Upper lobe of left lung (tissue), 4 donors: ENCODE measurements around the gene BCKDHA.

Experiments used
- EP300 ChIP-seq, 4 donors: sonication (generic); formaldehyde crosslinking; IDR thresholded peaks; one replicate each; pipeline ENCODE4 v1.5.1; 2017; ENCODE audit warnings: antibody characterized with exemption in 4 of 4, control low read depth in 2 of 4
- POLR2A ChIP-seq, 4 donors: fragments of 450-650 bp; IDR thresholded peaks; one replicate each; pipeline ENCODE4 v1.5.1; 2016 to 2017; ENCODE audit warnings: antibody characterized with exemption in 4 of 4, mild to moderate bottlenecking in 2 of 4
- POLR2AphosphoS5 ChIP-seq, 2 donors: sonication (generic); formaldehyde crosslinking; IDR thresholded peaks; one replicate each; pipeline ENCODE4 v1.5.1; 2017; ENCODE audit warnings: antibody characterized with exemption in 2 of 2
- TF ChIP-seq, protein P1 (sequence below), 6 experiments: fragments of 450-650 bp in 4 of 6; fragments of 200-600 bp in 2 of 6; sonication (generic) in 2 of 6; IDR thresholded peaks; one replicate each; pipeline ENCODE4 v1.5.1; 2016 to 2019; ENCODE audit warnings: antibody characterized with exemption in 6 of 6

DNA sequence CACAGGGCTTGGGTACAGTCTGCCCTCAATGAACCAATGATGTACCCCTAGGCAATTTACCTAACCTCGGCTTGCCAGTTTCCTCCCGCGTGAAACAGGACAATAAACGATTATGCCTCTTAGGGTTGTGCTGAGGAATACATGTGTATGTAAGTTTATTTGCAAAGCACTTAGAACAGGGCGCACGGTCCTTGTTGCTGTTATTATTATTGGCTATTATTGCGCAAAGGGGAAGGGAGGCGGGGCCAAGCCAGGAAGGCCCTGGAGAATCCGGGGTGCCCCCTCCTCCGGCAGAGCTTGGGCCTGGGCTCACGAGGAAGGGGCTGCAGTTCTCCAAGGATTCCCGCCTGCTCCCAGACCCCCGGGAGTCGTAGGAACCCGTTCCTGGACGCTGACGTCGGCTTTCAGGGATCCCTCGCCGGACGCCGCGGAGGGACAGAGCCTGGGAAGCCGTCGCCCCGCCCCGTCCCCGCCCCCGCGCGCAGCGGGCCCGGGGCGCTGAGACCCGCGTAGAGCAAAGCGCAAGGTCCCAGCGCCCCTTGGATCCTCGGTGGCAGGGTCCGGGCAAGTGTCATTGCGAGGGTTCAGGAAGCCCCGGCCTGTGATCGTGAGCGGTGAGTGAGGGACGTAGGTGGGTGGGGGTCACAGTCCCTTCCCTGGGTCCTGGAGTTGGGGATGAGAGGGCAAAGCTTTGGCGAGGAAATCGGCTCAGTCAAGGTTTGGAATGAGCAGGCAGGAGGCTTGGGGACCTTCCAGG lies 21.2 kb upstream of the BCKDHA start, which contains the start of gene TMEM91:
- TF ChIP-seq, protein P1, sequence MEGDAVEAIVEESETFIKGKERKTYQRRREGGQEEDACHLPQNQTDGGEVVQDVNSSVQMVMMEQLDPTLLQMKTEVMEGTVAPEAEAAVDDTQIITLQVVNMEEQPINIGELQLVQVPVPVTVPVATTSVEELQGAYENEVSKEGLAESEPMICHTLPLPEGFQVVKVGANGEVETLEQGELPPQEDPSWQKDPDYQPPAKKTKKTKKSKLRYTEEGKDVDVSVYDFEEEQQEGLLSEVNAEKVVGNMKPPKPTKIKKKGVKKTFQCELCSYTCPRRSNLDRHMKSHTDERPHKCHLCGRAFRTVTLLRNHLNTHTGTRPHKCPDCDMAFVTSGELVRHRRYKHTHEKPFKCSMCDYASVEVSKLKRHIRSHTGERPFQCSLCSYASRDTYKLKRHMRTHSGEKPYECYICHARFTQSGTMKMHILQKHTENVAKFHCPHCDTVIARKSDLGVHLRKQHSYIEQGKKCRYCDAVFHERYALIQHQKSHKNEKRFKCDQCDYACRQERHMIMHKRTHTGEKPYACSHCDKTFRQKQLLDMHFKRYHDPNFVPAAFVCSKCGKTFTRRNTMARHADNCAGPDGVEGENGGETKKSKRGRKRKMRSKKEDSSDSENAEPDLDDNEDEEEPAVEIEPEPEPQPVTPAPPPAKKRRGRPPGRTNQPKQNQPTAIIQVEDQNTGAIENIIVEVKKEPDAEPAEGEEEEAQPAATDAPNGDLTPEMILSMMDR (IDR thresholded peaks at IDR 0.05), result no peak
- TF ChIP-seq POLR2AphosphoS5 (IDR thresholded peaks at IDR 0.05) (no peak), POLR2A (IDR thresholded peaks at IDR 0.05) (peak in 1 of 4 donors; percentile 51), EP300 (IDR thresholded peaks at IDR 0.05) (no peak)
